H9 (cell line): ENCODE measurements around the gene DPCD. TPM values are rescaled to one million over a fixed set of nuclear protein-coding genes. Genes with fewer than 3 reads are reported as not detected.

ENCODE experiments used
- DNase-seq: peaks from one replicate; pipeline ENCODE4 v3.0.0-alpha.2; 2017
- H2AFZ ChIP-seq: one replicate; pipeline ENCODE4 v1.6.1; 2013; ENCODE audit warnings: mild to moderate bottlenecking, low read length, control low read depth, moderate library complexity
- H2AK5ac ChIP-seq: 2 replicates; pipeline ENCODE4 v1.6.1; 2013; ENCODE audit warnings: low read length, control low read depth, mixed read lengths; ENCODE audit not compliant: insufficient read length
- H2BK120ac ChIP-seq: one replicate; pipeline ENCODE4 v1.6.1; 2013; ENCODE audit warnings: low read depth, mild to moderate bottlenecking, low read length, control low read depth, inconsistent platforms; ENCODE audit not compliant: poor library complexity, severe bottlenecking
- H2BK12ac ChIP-seq: 2 replicates; pipeline ENCODE4 v1.6.1; 2013; ENCODE audit warnings: low read length, control low read depth, mixed read lengths, low read depth; ENCODE audit not compliant: insufficient read length
- H2BK15ac ChIP-seq: 2 replicates; pipeline ENCODE4 v1.6.1; 2013; ENCODE audit warnings: low read depth, low read length, control low read depth
- H2BK20ac ChIP-seq: one replicate; pipeline ENCODE4 v1.6.1; 2013; ENCODE audit warnings: low read depth, mild to moderate bottlenecking, low read length, control low read depth, inconsistent platforms; ENCODE audit not compliant: poor library complexity, severe bottlenecking
- H2BK5ac ChIP-seq: 2 replicates; pipeline ENCODE4 v1.6.1; 2013; ENCODE audit warnings: low read length, control low read depth, mixed read lengths; ENCODE audit not compliant: insufficient read length
- H3K14ac ChIP-seq: 2 replicates; pipeline ENCODE4 v1.6.1; 2013; ENCODE audit warnings: low read length, control low read depth; ENCODE audit not compliant: insufficient read depth
- H3K18ac ChIP-seq: 2 replicates; pipeline ENCODE4 v1.6.1; 2013; ENCODE audit warnings: low read depth, mild to moderate bottlenecking, mixed read lengths, low read length, control low read depth; ENCODE audit not compliant: insufficient read length
- H3K23ac ChIP-seq: 2 replicates; pipeline ENCODE4 v1.6.1; 2013; ENCODE audit warnings: low read length, control low read depth, mixed read lengths, low read depth; ENCODE audit not compliant: insufficient read length
- H3K23me2 ChIP-seq: 2 replicates; pipeline ENCODE4 v1.6.1; 2013; ENCODE audit warnings: low read depth, mild to moderate bottlenecking, mixed read lengths, low read length, control low read depth; ENCODE audit not compliant: insufficient read length, poor library complexity, severe bottlenecking
- H3K27ac ChIP-seq: 2 replicates; pipeline ENCODE4 v1.5.1; 2013; ENCODE audit warnings: low read length, control low read depth, mixed read lengths, low read depth; ENCODE audit not compliant: insufficient read length
- H3K27me3 ChIP-seq: 2 replicates; pipeline ENCODE4 v1.6.1; 2013; ENCODE audit warnings: low read length, control low read depth, inconsistent platforms; ENCODE audit not compliant: insufficient read depth
- H3K4ac ChIP-seq: 2 replicates; pipeline ENCODE4 v1.6.1; 2013; ENCODE audit warnings: low read depth, mild to moderate bottlenecking, control low read depth, inconsistent platforms, low read length, moderate library complexity
- H3K4me1 ChIP-seq: 2 replicates; pipeline ENCODE4 v1.6.1; 2013; ENCODE audit warnings: low read length, control low read depth, inconsistent platforms; ENCODE audit not compliant: insufficient read depth
- H3K4me2 ChIP-seq: 2 replicates; pipeline ENCODE4 v1.6.1; 2013; ENCODE audit warnings: low read length, control low read depth, mixed read lengths; ENCODE audit not compliant: insufficient read length, insufficient read depth
- H3K56ac ChIP-seq: 2 replicates; pipeline ENCODE4 v1.6.1; 2013; ENCODE audit warnings: low read depth, mild to moderate bottlenecking, mixed read lengths, low read length, control low read depth; ENCODE audit not compliant: insufficient read length
- H3K79me1 ChIP-seq: 2 replicates; pipeline ENCODE4 v1.6.1; 2013; ENCODE audit warnings: low read depth, mild to moderate bottlenecking, moderate library complexity, low read length, control low read depth, inconsistent platforms; ENCODE audit not compliant: insufficient read depth, poor library complexity, severe bottlenecking
- H3K79me2 ChIP-seq: 2 replicates; pipeline ENCODE4 v1.6.1; 2013; ENCODE audit warnings: low read length, control low read depth, inconsistent platforms; ENCODE audit not compliant: insufficient read depth
- H3K9ac ChIP-seq: 2 replicates; pipeline ENCODE4 v1.6.1; 2013; ENCODE audit warnings: low read length, control low read depth, mixed read lengths; ENCODE audit not compliant: insufficient read length; ENCODE audit errors: extremely low read depth
- H3K9me3 ChIP-seq: one replicate; pipeline ENCODE4 v1.6.1; 2013; ENCODE audit warnings: low read depth, low read length, inconsistent platforms; ENCODE audit not compliant: control insufficient read depth
- H3T11ph ChIP-seq: one replicate; pipeline ENCODE4 v1.6.1; 2013; ENCODE audit warnings: mild to moderate bottlenecking, low read length, control low read depth, inconsistent platforms
- H4K20me1 ChIP-seq: one replicate; pipeline ENCODE4 v1.6.1; 2013; ENCODE audit not compliant: control insufficient read depth, insufficient read length, insufficient read depth
- H4K5ac ChIP-seq: 2 replicates; pipeline ENCODE4 v1.6.1; 2013; ENCODE audit warnings: low read depth, mild to moderate bottlenecking, mixed read lengths, low read length, control low read depth; ENCODE audit not compliant: insufficient read length
- H4K8ac ChIP-seq: replicated peaks from 2 replicates; pipeline ENCODE4 v1.6.1; 2013; ENCODE audit warnings: low read length, control low read depth, mixed read lengths, low read depth; ENCODE audit not compliant: insufficient read length
- H4K91ac ChIP-seq: 2 replicates; pipeline ENCODE4 v1.6.1; 2013; ENCODE audit warnings: low read depth, mild to moderate bottlenecking, moderate library complexity, mixed read lengths, low read length, control low read depth; ENCODE audit not compliant: insufficient read length
- H3K27ac Mint-ChIP-seq, 3 experiments: 2 replicates in 2 of 3; 3 replicates in 1 of 3; pipeline ENCODE4 v1.8.0; 2020 to 2021; ENCODE audit warnings: mixed read lengths in 3 of 3, mild to moderate bottlenecking in 1 of 3, moderate library complexity in 1 of 3
- H3K27me3 Mint-ChIP-seq: 2 replicates; pipeline ENCODE4 v1.8.0; 2021; ENCODE audit warnings: low read depth, mild to moderate bottlenecking, moderate library complexity, mixed read lengths
- H3K36me3 Mint-ChIP-seq, 3 experiments: 2 replicates in 2 of 3; 3 replicates in 1 of 3; pipeline ENCODE4 v1.8.0; 2020 to 2021; ENCODE audit warnings: low read depth in 3 of 3, mixed read lengths in 3 of 3; ENCODE audit not compliant: insufficient read depth in 1 of 3
- H3K4me1 Mint-ChIP-seq, 2 experiments: 2 replicates each; pipeline ENCODE4 v1.8.0; 2020; ENCODE audit warnings: mixed read lengths in 2 of 2
- H3K4me3 Mint-ChIP-seq, 2 experiments: 2 replicates in 1 of 2; 3 replicates in 1 of 2; pipeline ENCODE4 v1.8.0; 2020 to 2021; ENCODE audit warnings: mild to moderate bottlenecking in 2 of 2, mixed read lengths in 2 of 2, moderate library complexity in 1 of 2
- H3K9me3 Mint-ChIP-seq, 2 experiments: 2 replicates in 1 of 2; 3 replicates in 1 of 2; pipeline ENCODE4 v1.8.0; 2020; ENCODE audit warnings: mild to moderate bottlenecking in 2 of 2, mixed read lengths in 2 of 2, moderate library complexity in 1 of 2
- WGBS: extraction: QIAGEN DNeasy Blood & Tissue Kit; methylation state at CpG from one replicate; pipeline ENCODE4 v1.1.7; 2013; ENCODE audit warnings: missing lambda C conversion rate, low lambda C conversion rate, mixed read lengths; ENCODE audit not compliant: insufficient read length; ENCODE audit errors: extremely low coverage; 5-methylcytosine and 5-hydroxymethylcytosine counted together
- total RNA-seq: library from RNA; stranded (reverse); gene quantifications from 2 replicates; pipeline ENCODE4 v1.2.1, GENCODE V29; 2021
- TF ChIP-seq, protein P1 (sequence below): fragments of 200-600 bp; sonication (generic); conservative IDR thresholded peaks from 3 replicates; pipeline ENCODE4 v1.8.0; 2021; ENCODE audit warnings: antibody characterized with exemption, mild to moderate bottlenecking

DPCD gene
- total RNA-seq, 1 experiment from 2014 or later: 21.8 TPM

DNA sequence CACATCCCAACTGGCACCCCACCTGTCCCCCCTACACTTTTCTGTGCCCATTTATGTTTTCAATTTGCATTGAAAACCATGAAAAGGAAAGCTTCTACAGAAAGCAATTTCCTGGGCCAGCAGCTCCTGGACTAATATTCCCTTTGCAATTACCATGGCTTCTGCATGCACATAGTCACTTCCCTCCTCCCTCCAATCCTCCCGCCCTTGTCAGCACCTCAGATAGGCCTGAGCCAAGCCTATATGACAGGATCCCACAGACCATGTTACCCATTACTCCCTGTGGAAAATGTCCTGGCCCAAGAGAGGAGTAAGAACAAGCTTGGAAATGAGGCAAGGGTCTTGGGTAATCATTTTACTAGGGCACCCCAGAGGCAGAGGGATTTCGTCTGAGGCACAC lies 68.8 kb downstream of the DPCD start:
- no peak overlapping the region for H2BK20ac ChIP-seq
- H2AFZ ChIP-seq: no peak overlapping the region
- no peak overlapping the region for H4K91ac ChIP-seq
- H3K56ac ChIP-seq: no peak overlapping the region
- no peaks in the 10 kb centered on the region for H3K23me2 ChIP-seq
- no CpG with 5 or more reads among the region's 2 CpGs for WGBS
- no peak overlapping the region for H2BK12ac ChIP-seq
- TF ChIP-seq, protein P1, sequence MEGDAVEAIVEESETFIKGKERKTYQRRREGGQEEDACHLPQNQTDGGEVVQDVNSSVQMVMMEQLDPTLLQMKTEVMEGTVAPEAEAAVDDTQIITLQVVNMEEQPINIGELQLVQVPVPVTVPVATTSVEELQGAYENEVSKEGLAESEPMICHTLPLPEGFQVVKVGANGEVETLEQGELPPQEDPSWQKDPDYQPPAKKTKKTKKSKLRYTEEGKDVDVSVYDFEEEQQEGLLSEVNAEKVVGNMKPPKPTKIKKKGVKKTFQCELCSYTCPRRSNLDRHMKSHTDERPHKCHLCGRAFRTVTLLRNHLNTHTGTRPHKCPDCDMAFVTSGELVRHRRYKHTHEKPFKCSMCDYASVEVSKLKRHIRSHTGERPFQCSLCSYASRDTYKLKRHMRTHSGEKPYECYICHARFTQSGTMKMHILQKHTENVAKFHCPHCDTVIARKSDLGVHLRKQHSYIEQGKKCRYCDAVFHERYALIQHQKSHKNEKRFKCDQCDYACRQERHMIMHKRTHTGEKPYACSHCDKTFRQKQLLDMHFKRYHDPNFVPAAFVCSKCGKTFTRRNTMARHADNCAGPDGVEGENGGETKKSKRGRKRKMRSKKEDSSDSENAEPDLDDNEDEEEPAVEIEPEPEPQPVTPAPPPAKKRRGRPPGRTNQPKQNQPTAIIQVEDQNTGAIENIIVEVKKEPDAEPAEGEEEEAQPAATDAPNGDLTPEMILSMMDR: no peak
- no peak overlapping the region for H3K4me3 Mint-ChIP-seq
- H3K23ac ChIP-seq: no peak overlapping the region
- H3K4me2 ChIP-seq: no peak overlapping the region
- no peak overlapping the region for H3K14ac ChIP-seq
- H3K27ac ChIP-seq: no peak overlapping the region
- H3K27me3 ChIP-seq: no peaks in the 10 kb centered on the region
- H2AK5ac ChIP-seq: no peak overlapping the region
- H3K79me2 ChIP-seq: no peaks in the 10 kb centered on the region
- no peak overlapping the region for H3K18ac ChIP-seq
- H3K27ac Mint-ChIP-seq: no peak overlapping the region
- no peak overlapping the region for H2BK120ac ChIP-seq
- no peak overlapping the region for H3K4ac ChIP-seq
- H3K9me3 Mint-ChIP-seq: no peaks in the 10 kb centered on the region
- no peak overlapping the region for H4K5ac ChIP-seq
- H3K4me1 Mint-ChIP-seq: peaks cover 18 to 26% of the 10 kb centered on the region in 2 experiments
- no peak overlapping the region for H2BK5ac ChIP-seq
- no peak overlapping the region for H3T11ph ChIP-seq
- H4K20me1 ChIP-seq: no peaks in the 10 kb centered on the region
- H2BK15ac ChIP-seq: no peak overlapping the region
- no peaks in the 10 kb centered on the region for H3K79me1 ChIP-seq
- H3K27me3 Mint-ChIP-seq: no peaks in the 10 kb centered on the region
- no peak overlapping the region for H3K9ac ChIP-seq
- DNase-seq: no peak
- peaks cover 5% of the 10 kb centered on the region; the same call in 1 of the 2 replicates for H3K4me1 ChIP-seq
- no peak overlapping the region for H4K8ac ChIP-seq
- peaks cover 2 to 26% (median 18%) of the 10 kb centered on the region in 3 experiments; a peak in 6 of 7 replicates for H3K36me3 Mint-ChIP-seq
- no peaks in the 10 kb centered on the region for H3K9me3 ChIP-seq
